HepG2 (cell line): ENCODE data around the gene TCF20. TPM values are rescaled to one million over a fixed set of nuclear protein-coding genes. Genes with fewer than 3 reads are reported as not detected.
A peak's percentile ranks its signal among the peaks of the same experiment; 100 is the strongest.

Source experiments
- ATF7 ChIP-seq, 2 experiments: fragments of 450-650 bp in 1 of 2; sonication (generic) in 1 of 2; formaldehyde crosslinking in 1 of 2; IDR thresholded peaks; 2 replicates each; pipeline versions ENCODE4 v1.4.0 to v1.6.1; 2016 to 2020; ENCODE audit warnings: antibody characterized with exemption in 1 of 2, mild to moderate bottlenecking in 1 of 2, missing genetic modification reagents in 1 of 2
- BHLHE40 ChIP-seq: IDR thresholded peaks from 2 replicates; pipeline ENCODE4 v1.6.1; 2011; ENCODE audit warnings: low read length, improper control_type of control experiment
- CBFB ChIP-seq: sonication (generic); formaldehyde crosslinking; IDR thresholded peaks from 2 replicates; pipeline ENCODE4 v1.4.0; 2020; ENCODE audit warnings: missing genetic modification reagents
- CEBPB ChIP-seq: IDR thresholded peaks from 2 replicates; pipeline ENCODE4 v1.6.1; 2011; ENCODE audit warnings: low read depth, low read length, improper control_type of control experiment, borderline replicate concordance
- FLYWCH1 ChIP-seq: sonication (generic); formaldehyde crosslinking; IDR thresholded peaks from 2 replicates; pipeline ENCODE4 v1.8.1; 2023; ENCODE audit warnings: mild to moderate bottlenecking, missing genetic modification reagents
- HNRNPL ChIP-seq: fragments of 200-400 bp; formaldehyde crosslinking; IDR thresholded peaks from 2 replicates; pipeline ENCODE4 v1.6.1; 2017; ENCODE audit warnings: mild to moderate bottlenecking, low read depth, low read length
- LRRFIP1 ChIP-seq: sonication (generic); formaldehyde crosslinking; conservative IDR thresholded peaks from 2 replicates; pipeline ENCODE4 v1.4.0; 2020; ENCODE audit warnings: missing genetic modification reagents
- MATR3 ChIP-seq: sonication (generic); formaldehyde crosslinking; IDR thresholded peaks from 2 replicates; pipeline ENCODE4 v1.4.0; 2020; ENCODE audit warnings: missing genetic modification reagents
- MED1 ChIP-seq: sonication (generic); formaldehyde crosslinking; IDR thresholded peaks from 2 replicates; pipeline ENCODE4 v1.4.0; 2020; ENCODE audit warnings: missing genetic modification reagents
- MNT ChIP-seq: fragments of 450-650 bp; IDR thresholded peaks from 2 replicates; pipeline ENCODE4 v1.6.1; 2016
- PAX8 ChIP-seq: sonication (generic); formaldehyde crosslinking; IDR thresholded peaks from 2 replicates; pipeline ENCODE4 v1.8.0; 2022; ENCODE audit warnings: mild to moderate bottlenecking, missing genetic modification reagents, borderline replicate concordance
- PBX2 ChIP-seq: IDR thresholded peaks from 2 replicates; pipeline ENCODE4 v1.6.1; 2016; ENCODE audit warnings: control low read depth
- PHF20 ChIP-seq: sonication (generic); formaldehyde crosslinking; IDR thresholded peaks from 2 replicates; pipeline ENCODE4 v1.5.0; 2020; ENCODE audit warnings: mild to moderate bottlenecking, missing genetic modification reagents
- PHF5A ChIP-seq: IDR thresholded peaks from one replicate; pipeline ENCODE4 v1.6.1; 2018; ENCODE audit warnings: low read depth, missing genetic modification reagents; ENCODE audit not compliant: unreplicated experiment
- RAD51 ChIP-seq: fragments of 450-650 bp; IDR thresholded peaks from 2 replicates; pipeline ENCODE4 v1.6.1; 2016; ENCODE audit warnings: borderline replicate concordance
- SAFB2 ChIP-seq: sonication (generic); formaldehyde crosslinking; IDR thresholded peaks from 2 replicates; pipeline ENCODE4 v1.5.1; 2020; ENCODE audit warnings: missing genetic modification reagents, low read depth, mild to moderate bottlenecking, borderline replicate concordance
- SCMH1 ChIP-seq: sonication (generic); formaldehyde crosslinking; IDR thresholded peaks from 2 replicates; pipeline ENCODE4 v1.9.0; 2021; ENCODE audit warnings: missing genetic modification reagents, mild to moderate bottlenecking, borderline replicate concordance
- SMAD1 ChIP-seq: sonication (generic); formaldehyde crosslinking; IDR thresholded peaks from 2 replicates; pipeline ENCODE4 v1.4.0; 2020; ENCODE audit warnings: missing genetic modification reagents, low read depth, mild to moderate bottlenecking, borderline replicate concordance
- ZNF224 ChIP-seq: sonication (generic); formaldehyde crosslinking; IDR thresholded peaks from 2 replicates; pipeline ENCODE4 v1.5.0; 2020; ENCODE audit warnings: mild to moderate bottlenecking, missing genetic modification reagents
- ZNF331 ChIP-seq: sonication (generic); formaldehyde crosslinking; IDR thresholded peaks from 2 replicates; pipeline ENCODE4 v1.4.0; 2020; ENCODE audit warnings: missing genetic modification reagents
- ZNF382 ChIP-seq: sonication (generic); formaldehyde crosslinking; IDR thresholded peaks from 2 replicates; pipeline ENCODE4 v1.5.0; 2020; ENCODE audit warnings: missing genetic modification reagents, mild to moderate bottlenecking, borderline replicate concordance
- ZNF468 ChIP-seq: sonication (generic); formaldehyde crosslinking; IDR thresholded peaks from 2 replicates; pipeline ENCODE4 v1.8.0; 2022; ENCODE audit warnings: mild to moderate bottlenecking, moderate library complexity, missing genetic modification reagents
- ZNF562 ChIP-seq: sonication (generic); formaldehyde crosslinking; IDR thresholded peaks from 2 replicates; pipeline ENCODE4 v1.8.0; 2022; ENCODE audit warnings: missing genetic modification reagents, borderline replicate concordance
- ZNF704 ChIP-seq: sonication (generic); formaldehyde crosslinking; IDR thresholded peaks from 2 replicates; pipeline ENCODE4 v1.8.1; 2023; ENCODE audit warnings: mild to moderate bottlenecking, inconsistent platforms, moderate library complexity, missing genetic modification reagents, borderline replicate concordance
- ZNF878 ChIP-seq: sonication (generic); formaldehyde crosslinking; IDR thresholded peaks from 2 replicates; pipeline ENCODE4 v1.8.1; 2023; ENCODE audit warnings: mild to moderate bottlenecking, missing genetic modification reagents, moderate library complexity
- polyA plus RNA-seq, 8 experiments: library from polyadenylated mRNA; depleted of rRNA in 3 of 8; stranded (reverse) in 7 of 8; unstranded in 1 of 8; fragments of >200 nt; fragmentation: Illumina TruSeq in 4 of 8; extraction: Trizol in 4 of 8; gene quantifications; 2 replicates each; pipeline versions ENCODE4 v1.2.1 to v1.2.3, GENCODE V29; 2011 to 2016; ENCODE audit warnings: low read depth in 4 of 8, missing spikeins in 1 of 8, mixed read lengths in 1 of 8; ENCODE audit not compliant: insufficient read depth in 1 of 8
- total RNA-seq, 5 experiments: library from RNA; depleted of rRNA; stranded (reverse); fragments of >200 nt; fragmentation: Illumina TruSeq; extraction: Trizol; gene quantifications; 2 replicates each; pipeline ENCODE4 v1.2.3, GENCODE V29; 2016; ENCODE audit warnings: low read depth in 1 of 5

The TCF20 gene
- total and polyA plus RNA-seq, 2 of the 13 experiments (the other 11 are each of a cell fraction or from before 2014, with no cell fraction given), result 12.8 to 23.7 TPM

GRCh38 chr22:42282252-42282942, 11.9 kb upstream of the TCF20 start (continued):
- TF ChIP-seq MNT (no peak), ATF7 (IDR thresholded peaks at IDR 0.05) (no peak), ATF7 (CRISPR knock-in tag; IDR thresholded peaks at IDR 0.05) (no peak), FLYWCH1 (CRISPR knock-in tag) (no peak), ZNF468 (no peak), PHF20 (CRISPR knock-in tag) (no peak; the same call in 1 of the 2 replicates), MED1 (CRISPR knock-in tag) (peak; percentile 30; the same call in 1 of the 2 replicates), BHLHE40 (no peak), ZNF382 (CRISPR knock-in tag) (no peak), SMAD1 (CRISPR knock-in tag) (no peak), ZNF331 (0 out of 2 replicates have a peak, but pooled peaks have one; percentile 54), HNRNPL (peak; percentile 98), PAX8 (CRISPR knock-in tag) (no peak), ZNF224 (CRISPR knock-in tag) (no peak), PBX2 (CRISPR knock-in tag) (no peak), SAFB2 (CRISPR knock-in tag) (no peak), ZNF562 (no peak), RAD51 (no peak), PHF5A (CRISPR knock-in tag) (no peak), CEBPB (no peak), SCMH1 (CRISPR knock-in tag) (no peak), CBFB (no peak), ZNF878 (CRISPR knock-in tag) (no peak), MATR3 (CRISPR knock-in tag) (no peak), LRRFIP1 (no peak), ZNF704 (CRISPR knock-in tag) (no peak)
